H1 (cell line): ENCODE data around the gene EHBP1. TPM values are rescaled to one million over a fixed set of nuclear protein-coding genes. Genes with fewer than 3 reads are reported as not detected.

Source experiments
- CTCF ChIA-PET: fragments of 300-600 bp; sonication (Branson Sonifier 250); formaldehyde crosslinking; loops from one replicate; lab custom pipeline; 2021; ENCODE audit not compliant: partially characterized antibody; lab: Charles Lee
- POLR2A ChIA-PET: fragments of 300-600 bp; sonication (Branson Sonifier 250); formaldehyde crosslinking; loops from one replicate; lab custom pipeline; 2021; ENCODE audit warnings: inconsistent platforms; ENCODE audit not compliant: partially characterized antibody; lab: Charles Lee
- DNase-seq, 2 experiments: peaks; one replicate each; pipeline versions ENCODE4 v3.0.0 to v3.0.0-alpha.2; 2010 to 2022; ENCODE audit warnings: low spot score in 2 of 2, low read depth in 1 of 2, mixed read lengths in 1 of 2
- FAIRE-seq: peaks from 2 replicates; lab custom pipeline; 2011; peaks lifted over from hg19 to GRCh38; lab: Jason Lieb, UNC
- H2AFZ ChIP-seq: 2 replicates; pipeline ENCODE4 v1.8.1; 2012; ENCODE audit warnings: low read length, inconsistent platforms
- H2AK5ac ChIP-seq: 2 replicates; pipeline ENCODE4 v1.6.1; 2013; ENCODE audit warnings: low read depth, low read length
- H2BK120ac ChIP-seq: replicated peaks from 2 replicates; pipeline ENCODE3; 2013; ENCODE audit warnings: low read depth, low read length, inconsistent platforms
- H2BK12ac ChIP-seq: 2 replicates; pipeline ENCODE4 v1.6.1; 2013; ENCODE audit warnings: low read depth, low read length
- H2BK15ac ChIP-seq: 2 replicates; pipeline ENCODE4 v1.6.1; 2013; ENCODE audit warnings: low read length
- H2BK20ac ChIP-seq: 2 replicates; pipeline ENCODE4 v1.6.1; 2013; ENCODE audit warnings: low read length
- H2BK5ac ChIP-seq: 2 replicates; pipeline ENCODE4 v1.6.1; 2013; ENCODE audit warnings: low read depth, low read length
- H3K14ac ChIP-seq: 2 replicates; pipeline ENCODE4 v1.6.1; 2013; ENCODE audit warnings: inconsistent platforms; ENCODE audit not compliant: insufficient read length
- H3K18ac ChIP-seq: 2 replicates; pipeline ENCODE4 v1.6.1; 2013; ENCODE audit warnings: low read length; ENCODE audit errors: extremely low read depth
- H3K23ac ChIP-seq: 2 replicates; pipeline ENCODE4 v1.6.1; 2013; ENCODE audit warnings: inconsistent platforms; ENCODE audit not compliant: insufficient read length
- H3K23me2 ChIP-seq: 2 replicates; pipeline ENCODE4 v1.6.1; 2013; ENCODE audit warnings: low read depth, low read length
- H3K27ac ChIP-seq: 2 replicates; pipeline ENCODE4 v1.6.1; 2011; ENCODE audit warnings: low read depth, low read length, inconsistent platforms
- H3K27me3 ChIP-seq, 4 experiments: replicated peaks in 1 of 4; 1 replicate in 1 of 4; 2 replicates in 3 of 4; pipeline versions ENCODE4 v1.6.1 to v1.8.1; 2011 to 2013; ENCODE audit warnings: low read length in 3 of 4, mild to moderate bottlenecking in 3 of 4, inconsistent platforms in 2 of 4, mixed read lengths in 2 of 4, moderate library complexity in 1 of 4; ENCODE audit not compliant: control insufficient read depth in 3 of 4, insufficient read depth in 3 of 4; ENCODE audit errors: extremely low read depth in 1 of 4
- H3K36me3 ChIP-seq, 4 experiments: 2 replicates each; pipeline versions ENCODE4 v1.6.1 to v1.8.1; 2011 to 2013; ENCODE audit warnings: mild to moderate bottlenecking in 4 of 4, low read length in 3 of 4, moderate library complexity in 2 of 4, control low read depth in 1 of 4, inconsistent platforms in 1 of 4; ENCODE audit not compliant: insufficient read depth in 4 of 4, control insufficient read depth in 2 of 4
- H3K4ac ChIP-seq: replicated peaks from 2 replicates; pipeline ENCODE3; 2013; ENCODE audit warnings: low read length, low read depth, mixed read lengths, inconsistent platforms; ENCODE audit not compliant: insufficient read length
- H3K4me1 ChIP-seq, 4 experiments: replicated peaks in 1 of 4; 1 replicate in 1 of 4; 2 replicates in 3 of 4; pipeline versions ENCODE4 v1.6.1 to v1.8.1; 2011 to 2013; ENCODE audit warnings: low read length in 3 of 4, inconsistent platforms in 2 of 4, mixed read lengths in 1 of 4; ENCODE audit not compliant: insufficient read depth in 4 of 4, control insufficient read depth in 3 of 4
- H3K4me2 ChIP-seq, 2 experiments: 2 replicates each; pipeline versions ENCODE4 v1.6.1 to v1.8.1; 2011 to 2013; ENCODE audit warnings: low read depth in 2 of 2, low read length in 2 of 2, control low read depth in 1 of 2, inconsistent platforms in 1 of 2, mild to moderate bottlenecking in 1 of 2; ENCODE audit not compliant: insufficient read depth in 1 of 2
- H3K4me3 ChIP-seq, 4 experiments: fragments of 200-600, 300-600 bp in 1 of 4; sonication (generic), shearing (Covaris generic), sonication (Bioruptor Twin) in 1 of 4; 2 replicates each; pipeline versions ENCODE4 v1.5.1 to v1.8.1; 2011 to 2016; ENCODE audit warnings: low read length in 4 of 4, low read depth in 3 of 4, control low read depth in 2 of 4, inconsistent platforms in 2 of 4, mild to moderate bottlenecking in 2 of 4, mixed read lengths in 1 of 4, moderate library complexity in 1 of 4; ENCODE audit not compliant: insufficient read depth in 2 of 4; ENCODE audit errors: extremely low read depth in 1 of 4
- H3K56ac ChIP-seq: replicated peaks from 2 replicates; pipeline ENCODE3; 2013; ENCODE audit warnings: low read depth, mild to moderate bottlenecking, mixed read lengths, low read length, inconsistent platforms; ENCODE audit not compliant: insufficient read length
- H3K79me1 ChIP-seq: 2 replicates; pipeline ENCODE4 v1.6.1; 2013; ENCODE audit warnings: low read depth, low read length, control low read depth
- H3K79me2 ChIP-seq, 2 experiments: 2 replicates each; pipeline versions ENCODE4 v1.6.1 to v1.8.1; 2012 to 2013; ENCODE audit warnings: low read length in 2 of 2, mild to moderate bottlenecking in 2 of 2, inconsistent platforms in 1 of 2; ENCODE audit not compliant: insufficient read depth in 2 of 2, control insufficient read depth in 1 of 2
- H3K9ac ChIP-seq, 4 experiments: replicated peaks in 1 of 4; 1 replicate in 1 of 4; 2 replicates in 3 of 4; pipeline versions ENCODE4 v1.6.1 to v1.8.1; 2011 to 2013; ENCODE audit warnings: low read depth in 3 of 4, low read length in 3 of 4, control low read depth in 2 of 4, mild to moderate bottlenecking in 2 of 4, moderate library complexity in 2 of 4, inconsistent platforms in 1 of 4; ENCODE audit errors: extremely low read depth in 1 of 4
- H3K9me3 ChIP-seq, 2 experiments: 2 replicates each; pipeline versions ENCODE4 v1.6.1 to v1.8.1; 2012 to 2013; ENCODE audit warnings: mild to moderate bottlenecking in 2 of 2, moderate library complexity in 2 of 2, control low read depth in 1 of 2, inconsistent platforms in 1 of 2, low read depth in 1 of 2, low read length in 1 of 2, mixed read lengths in 1 of 2; ENCODE audit not compliant: insufficient read depth in 2 of 2
- H4K20me1 ChIP-seq, 2 experiments: replicated peaks in 1 of 2; 2 replicates each; pipeline versions ENCODE3 to v1.8.1; 2011 to 2013; ENCODE audit warnings: inconsistent platforms in 2 of 2, low read length in 2 of 2, mild to moderate bottlenecking in 1 of 2; ENCODE audit not compliant: insufficient read depth in 2 of 2, control insufficient read depth in 1 of 2
- H4K5ac ChIP-seq: 2 replicates; pipeline ENCODE4 v1.6.1; 2013; ENCODE audit warnings: low read length, low read depth, mixed read lengths, inconsistent platforms; ENCODE audit not compliant: insufficient read length
- H4K8ac ChIP-seq: 2 replicates; pipeline ENCODE4 v1.8.0; 2013; ENCODE audit warnings: mild to moderate bottlenecking, moderate library complexity, low read length, inconsistent platforms; ENCODE audit not compliant: insufficient read depth; ENCODE audit errors: extremely low read depth
- H4K91ac ChIP-seq: replicated peaks from 2 replicates; pipeline ENCODE3; 2013; ENCODE audit warnings: low read length, mixed read lengths, inconsistent platforms; ENCODE audit not compliant: insufficient read length
- EZH2 ChIP-seq: fragments of 200-600 bp; sonication (generic); IDR thresholded peaks from 2 replicates; pipeline ENCODE4 v1.7.1; 2012; ENCODE audit warnings: low read depth, mild to moderate bottlenecking, moderate library complexity, low read length, inconsistent platforms; ENCODE audit not compliant: severe bottlenecking
- JUN ChIP-seq: IDR thresholded peaks from 2 replicates; pipeline ENCODE4 v1.6.1; 2011; ENCODE audit warnings: low read depth, mild to moderate bottlenecking, improper control_type of control experiment, low read length
- SAP30 ChIP-seq: fragments of 300-600 bp; sonication (generic); IDR thresholded peaks from 2 replicates; pipeline ENCODE4 v1.7.1; 2012; ENCODE audit warnings: low read length, moderate library complexity, mild to moderate bottlenecking, inconsistent platforms; ENCODE audit not compliant: insufficient read depth, insufficient replicate concordance
- TAF7 ChIP-seq: optimal IDR thresholded peaks from 2 replicates; pipeline ENCODE3; 2011; ENCODE audit warnings: low read depth, mild to moderate bottlenecking, inconsistent platforms, low read length, moderate library complexity, borderline replicate concordance
- TEAD4 ChIP-seq: IDR thresholded peaks from 2 replicates; pipeline ENCODE4 v1.6.1; 2012; ENCODE audit warnings: low read depth, low read length, inconsistent platforms, mixed read lengths
- polyA plus RNA-seq, 7 experiments: library from polyadenylated mRNA; depleted of rRNA in 3 of 7; stranded (reverse) in 5 of 7; unstranded in 2 of 7; fragments of >200 nt in 5 of 7; fragments of 200-250 nt in 2 of 7; gene quantifications; 1 replicate in 5 of 7; 2 replicates in 1 of 7; 4 replicates in 1 of 7; pipeline versions ENCODE4 v1.2.1 to v1.2.3, GENCODE V29; 2011 to 2013; ENCODE audit warnings: missing spikeins in 2 of 7, mixed read lengths in 2 of 7
- total RNA-seq: library from RNA; stranded (reverse); fragmentation: NEBNext Ultra II Directional; extraction: Animal tissue kit (Norgen Biotek cat#: 25700); gene quantifications from 2 replicates; pipeline ENCODE4 v1.2.1, GENCODE V29; 2021

EHBP1 gene
- total and polyA plus RNA-seq, 2 of the 8 experiments (the other 6 are each of a cell fraction or from before 2014, with no cell fraction given): 12.0 to 64.1 TPM

DNA sequence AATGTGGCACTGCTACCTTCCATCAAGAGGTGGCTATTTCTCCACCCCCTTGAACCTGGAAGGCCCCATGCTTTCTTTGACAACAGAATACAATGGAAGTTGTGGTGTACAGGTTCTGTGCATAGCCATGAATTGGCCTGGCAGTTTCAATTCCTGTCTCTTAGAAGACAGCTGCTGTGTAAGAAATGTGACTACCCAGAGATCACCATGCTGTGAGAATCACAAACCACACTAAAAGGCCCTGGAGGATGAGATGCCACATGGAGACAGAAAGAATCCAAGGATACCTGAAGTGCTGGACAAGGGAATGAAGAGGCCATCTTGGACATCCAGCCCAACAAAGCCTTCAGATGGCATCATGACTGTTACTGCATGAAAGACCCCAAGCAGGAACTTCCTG, 47.7 kb upstream of the EHBP1 start:
- no peak overlapping the region for H2AFZ ChIP-seq
- TF ChIP-seq JUN: no peak
- TF ChIP-seq TAF7: no peak
- no peak for TF ChIP-seq TEAD4
- TF ChIP-seq EZH2: no peak
- no peak for TF ChIP-seq SAP30

More for the DNA sequence above, 47.7 kb upstream of the EHBP1 start:
- Histone ChIP-seq H4K5ac (no peak overlapping the region), H3K56ac (no peak overlapping the region), H3K9ac (no peak overlapping the region), H2BK15ac (no peak overlapping the region), H3K23ac (no peak overlapping the region), H3K27me3 (no peaks in the 10 kb centered on the region), H3K23me2 (no peaks in the 10 kb centered on the region), H3K9me3 (no peaks in the 10 kb centered on the region), H4K20me1 (no peaks in the 10 kb centered on the region), H3K4me1 (peaks cover 0 to 5% (median 4%) of the 10 kb centered on the region in 4 experiments; a peak in 2 of 7 replicates), H3K79me1 (no peaks in the 10 kb centered on the region), H4K8ac (no peak overlapping the region), H4K91ac (no peak overlapping the region), H2AK5ac (no peak overlapping the region), H3K79me2 (no peaks in the 10 kb centered on the region), H3K4me2 (no peak overlapping the region), H2BK120ac (no peak overlapping the region), H3K4ac (no peak overlapping the region), H2BK12ac (no peak overlapping the region), H2BK5ac (no peak overlapping the region), H3K4me3 (no peak overlapping the region), H3K36me3 (no peaks in the 10 kb centered on the region), H3K14ac (no peak overlapping the region), H2BK20ac (no peak overlapping the region), H3K18ac (no peak overlapping the region), H3K27ac (no peak overlapping the region)
- FAIRE-seq: no peak
- no peak for DNase-seq
- CTCF ChIA-PET: no interaction called here
- POLR2A ChIA-PET: no interaction called here
